HPDE6-E6E7 (cell line): Measurements from ENCODE around the gene PDAP1.
"Not testable (repeated sequence)": the region's sequence is repeated elsewhere in the genome, so short reads cannot be mapped to it uniquely, and the experiment has no call there.

Experiments used
- DNase-seq: peaks from one replicate; pipeline ENCODE4 v3.0.0; 2011; ENCODE audit warnings: missing footprints; ENCODE audit errors: extremely low spot score

Gene PDAP1

GRCh38 chr7:99350641-99351040 lies 57.8 kb downstream of the PDAP1 start:
- DNase-seq, result not testable (repeated sequence)
